Endothelial cell of umbilical vein (primary cell): ENCODE data around the gene NUTM1. TPM values are rescaled to one million over a fixed set of nuclear protein-coding genes. Genes with fewer than 3 reads are reported as not detected.

Experiments used
- Bru-seq: library from RNA; stranded (reverse); fragments of 400-500 nt; gene quantifications from one replicate; lab custom pipeline; 2021; lab: Mats Ljungman, UMichigan
- BruChase-seq, 2 experiments: library from RNA; stranded (reverse); fragments of 400-500 nt; gene quantifications; one replicate each; lab custom pipeline; 2021; lab: Mats Ljungman, UMichigan
- BruUV-seq: library from RNA; stranded (reverse); fragments of 400-500 nt; replicated peaks from 2 replicates; lab custom pipeline; 2021; lab: Mats Ljungman, UMichigan
- CTCF ChIA-PET: fragments of 300-600, 350-600 bp; sonication (Branson Sonifier 250); formaldehyde crosslinking; loops from one replicate; lab custom pipeline; 2021; ENCODE audit warnings: antibody characterized with exemption, inconsistent platforms; lab: Charles Lee
- POLR2A ChIA-PET: fragments of 300-600, 350-600 bp; sonication (Branson Sonifier 250); formaldehyde crosslinking; loops from one replicate; lab custom pipeline; 2021; ENCODE audit warnings: antibody characterized with exemption, inconsistent platforms; lab: Charles Lee
- DNase-seq: peaks from one replicate; pipeline ENCODE4 v3.0.0-alpha.2; 2011; ENCODE audit warnings: low read depth, low spot score
- FAIRE-seq: peaks from 2 replicates; lab custom pipeline; 2011; peaks lifted over from hg19 to GRCh38; lab: Jason Lieb, UNC
- H2AFZ ChIP-seq: 2 replicates; pipeline ENCODE4 v1.6.0; 2012; ENCODE audit warnings: low read depth, low read length, control low read depth, inconsistent platforms
- H3K27ac ChIP-seq: 2 replicates; pipeline ENCODE4 v1.5.1; 2011; ENCODE audit warnings: low read depth, mild to moderate bottlenecking, control low read depth, low read length, moderate library complexity; ENCODE audit not compliant: insufficient read depth
- H3K27me3 ChIP-seq, 2 experiments: 2 replicates each; pipeline versions ENCODE4 v1.6.0 to v1.6.1; 2011; ENCODE audit warnings: low read length in 2 of 2, mixed read lengths in 1 of 2; ENCODE audit not compliant: control insufficient read depth in 2 of 2, insufficient read depth in 2 of 2
- H3K36me3 ChIP-seq, 2 experiments: 2 replicates in 1 of 2; 3 replicates in 1 of 2; pipeline ENCODE4 v1.5.1; 2011; ENCODE audit warnings: low read length in 2 of 2, mild to moderate bottlenecking in 1 of 2, moderate library complexity in 1 of 2; ENCODE audit not compliant: control insufficient read depth in 2 of 2, insufficient read depth in 2 of 2; ENCODE audit errors: extremely low read depth in 1 of 2
- H3K4me1 ChIP-seq: 3 replicates; pipeline ENCODE4 v1.5.1; 2011; ENCODE audit warnings: mild to moderate bottlenecking, low read length; ENCODE audit not compliant: control insufficient read depth, insufficient read depth; ENCODE audit errors: extremely low read depth
- H3K4me2 ChIP-seq: 2 replicates; pipeline ENCODE4 v1.6.1; 2011; ENCODE audit warnings: low read length, control low read depth, mixed read lengths; ENCODE audit not compliant: insufficient read depth
- H3K4me3 ChIP-seq, 3 experiments: fragments of 200-600 bp in 1 of 3; sonication (generic), shearing (Covaris generic) in 1 of 3; replicated peaks in 1 of 3; 2 replicates each; pipeline ENCODE4 v1.5.1; 2011 to 2016; ENCODE audit warnings: control low read depth in 3 of 3, low read length in 3 of 3, mild to moderate bottlenecking in 2 of 3, inconsistent platforms in 1 of 3, low read depth in 1 of 3, moderate library complexity in 1 of 3; ENCODE audit not compliant: insufficient read depth in 1 of 3
- H3K79me2 ChIP-seq: 2 replicates; pipeline ENCODE4 v1.6.0; 2012; ENCODE audit warnings: low read length, inconsistent platforms; ENCODE audit not compliant: control insufficient read depth, insufficient read depth
- H3K9ac ChIP-seq: replicated peaks from 2 replicates; pipeline ENCODE3; 2011; ENCODE audit warnings: low read length, control low read depth; ENCODE audit not compliant: insufficient read depth; ENCODE audit errors: extremely low read depth
- H3K9me1 ChIP-seq: replicated peaks from 3 replicates; pipeline ENCODE4 v1.6.0; 2011; ENCODE audit warnings: mild to moderate bottlenecking, low read length; ENCODE audit not compliant: control insufficient read depth, insufficient read depth; ENCODE audit errors: extremely low read depth
- H3K9me3 ChIP-seq: replicated peaks from 2 replicates; pipeline ENCODE4 v1.5.1; 2012; ENCODE audit warnings: low read length, inconsistent platforms; ENCODE audit not compliant: control insufficient read depth, insufficient read depth
- H4K20me1 ChIP-seq: replicated peaks from 2 replicates; pipeline ENCODE3; 2011; ENCODE audit warnings: mild to moderate bottlenecking, low read length; ENCODE audit not compliant: control insufficient read depth, insufficient read depth; ENCODE audit errors: extremely low read depth
- CTCF ChIP-seq, 2 donors: IDR thresholded peaks; 1 replicate in 1 of 2; 2 replicates in 1 of 2; pipeline ENCODE4 v1.5.1; 2011; ENCODE audit warnings: low read length in 2 of 2, mild to moderate bottlenecking in 2 of 2, moderate library complexity in 2 of 2, control low read depth in 1 of 2, inconsistent platforms in 1 of 2, low read depth in 1 of 2; ENCODE audit not compliant: insufficient read depth in 1 of 2; ENCODE audit errors: extremely low read depth in 1 of 2
- EZH2 ChIP-seq: IDR thresholded peaks from 2 replicates; pipeline ENCODE4 v1.6.1; 2012; ENCODE audit warnings: borderline replicate concordance, low read depth, mild to moderate bottlenecking, moderate library complexity, low read length, inconsistent platforms; ENCODE audit not compliant: severe bottlenecking
- FOS ChIP-seq: IDR thresholded peaks from 2 replicates; pipeline ENCODE4 v1.6.1; 2011; ENCODE audit warnings: mild to moderate bottlenecking, low read length, moderate library complexity, borderline replicate concordance; ENCODE audit not compliant: insufficient read depth
- GATA2 ChIP-seq: IDR thresholded peaks from 2 replicates; pipeline ENCODE4 v1.7.0; 2011; ENCODE audit warnings: low read depth, mild to moderate bottlenecking, moderate library complexity, mixed read lengths, low read length; ENCODE audit not compliant: insufficient read length, insufficient read depth
- JUN ChIP-seq: IDR thresholded peaks from 2 replicates; pipeline ENCODE4 v1.6.1; 2011; ENCODE audit warnings: borderline replicate concordance, low read depth; ENCODE audit not compliant: insufficient read length, insufficient read depth
- MYC ChIP-seq: IDR thresholded peaks from one replicate; pipeline ENCODE4 v1.6.1; 2011; ENCODE audit warnings: mild to moderate bottlenecking, low read depth, low read length
- POLR2A ChIP-seq: IDR thresholded peaks from 2 replicates; pipeline ENCODE4 v1.6.1; 2012; ENCODE audit warnings: low read depth, mild to moderate bottlenecking, control low read depth, low read length
- POLR2AphosphoS5 ChIP-seq: IDR thresholded peaks from 2 replicates; pipeline ENCODE4 v1.6.1; 2012; ENCODE audit warnings: low read depth, mild to moderate bottlenecking, control low read depth, low read length, moderate library complexity; ENCODE audit not compliant: insufficient read depth
- dilution Hi-C: fragments of 300-500 bp; cut with MboI; formaldehyde crosslinking; loops from one replicate; pipeline ENCODE4 v1.15.0; 2019; ENCODE audit warnings: low sequenced_read_pairs; ENCODE audit not compliant: extremely low pct_ligation_motif_present
- intact Hi-C: fragments of 100-400 bp; cut with micrococcal nuclease; formaldehyde crosslinking; loops from one replicate; pipeline ENCODE4 v1.10.0; 2022
- long read RNA-seq: library from polyadenylated mRNA; stranded (forward); transcript quantifications from one replicate; pipeline ENCODE4 v2.0.0, GENCODE V29; 2021
- polyA minus RNA-seq, 3 experiments: library from RNA; depleted of rRNA, polyadenylated mRNA; stranded (reverse); fragments of >200 nt; gene quantifications; 1 replicate in 1 of 3; 2 replicates in 2 of 3; pipeline ENCODE4 v1.2.3, GENCODE V29; 2011
- polyA plus RNA-seq, 4 experiments: library from polyadenylated mRNA; depleted of rRNA in 3 of 4; stranded (reverse) in 3 of 4; unstranded in 1 of 4; fragments of >200 nt; gene quantifications; 2 replicates each; pipeline versions ENCODE4 v1.2.1 to v1.2.3, GENCODE V29; 2011 to 2012; ENCODE audit warnings: missing spikeins in 1 of 4
- total RNA-seq: library from RNA; stranded (reverse); gene quantifications from 2 replicates; pipeline ENCODE4 v1.2.3, GENCODE V29; 2021
- TF ChIP-seq, protein P1 (sequence below): IDR thresholded peaks from 2 replicates; pipeline ENCODE4 v1.6.1; 2011; ENCODE audit not compliant: insufficient read depth, insufficient read length

Gene NUTM1, protein sequence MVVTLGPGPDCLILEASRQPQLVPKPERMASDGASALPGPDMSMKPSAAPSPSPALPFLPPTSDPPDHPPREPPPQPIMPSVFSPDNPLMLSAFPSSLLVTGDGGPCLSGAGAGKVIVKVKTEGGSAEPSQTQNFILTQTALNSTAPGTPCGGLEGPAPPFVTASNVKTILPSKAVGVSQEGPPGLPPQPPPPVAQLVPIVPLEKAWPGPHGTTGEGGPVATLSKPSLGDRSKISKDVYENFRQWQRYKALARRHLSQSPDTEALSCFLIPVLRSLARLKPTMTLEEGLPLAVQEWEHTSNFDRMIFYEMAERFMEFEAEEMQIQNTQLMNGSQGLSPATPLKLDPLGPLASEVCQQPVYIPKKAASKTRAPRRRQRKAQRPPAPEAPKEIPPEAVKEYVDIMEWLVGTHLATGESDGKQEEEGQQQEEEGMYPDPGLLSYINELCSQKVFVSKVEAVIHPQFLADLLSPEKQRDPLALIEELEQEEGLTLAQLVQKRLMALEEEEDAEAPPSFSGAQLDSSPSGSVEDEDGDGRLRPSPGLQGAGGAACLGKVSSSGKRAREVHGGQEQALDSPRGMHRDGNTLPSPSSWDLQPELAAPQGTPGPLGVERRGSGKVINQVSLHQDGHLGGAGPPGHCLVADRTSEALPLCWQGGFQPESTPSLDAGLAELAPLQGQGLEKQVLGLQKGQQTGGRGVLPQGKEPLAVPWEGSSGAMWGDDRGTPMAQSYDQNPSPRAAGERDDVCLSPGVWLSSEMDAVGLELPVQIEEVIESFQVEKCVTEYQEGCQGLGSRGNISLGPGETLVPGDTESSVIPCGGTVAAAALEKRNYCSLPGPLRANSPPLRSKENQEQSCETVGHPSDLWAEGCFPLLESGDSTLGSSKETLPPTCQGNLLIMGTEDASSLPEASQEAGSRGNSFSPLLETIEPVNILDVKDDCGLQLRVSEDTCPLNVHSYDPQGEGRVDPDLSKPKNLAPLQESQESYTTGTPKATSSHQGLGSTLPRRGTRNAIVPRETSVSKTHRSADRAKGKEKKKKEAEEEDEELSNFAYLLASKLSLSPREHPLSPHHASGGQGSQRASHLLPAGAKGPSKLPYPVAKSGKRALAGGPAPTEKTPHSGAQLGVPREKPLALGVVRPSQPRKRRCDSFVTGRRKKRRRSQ
- total RNA-seq (not detected in 2 replicates), polyA plus RNA-seq (not detected in 2 replicates), polyA minus RNA-seq (not detected in 2 replicates), Bru-seq, nascent RNA (not detected), BruChase-seq, experiment 1, labeled RNA remaining after a 6-hour chase (not detected), BruChase-seq, experiment 2, labeled RNA remaining after a 2-hour chase (not detected)
- polyA plus RNA-seq (2011; cell fraction: cytosol; rRNA removed): not detected in 2 replicates
- polyA plus RNA-seq (2011; cell fraction: nucleus; rRNA removed): not detected in 2 replicates
- not detected in 2 replicates for polyA plus RNA-seq (2012)
- polyA minus RNA-seq (2011; cell fraction: cytosol; rRNA and poly(A)+ RNA removed): not detected
- not detected in 2 replicates for polyA minus RNA-seq (2011; cell fraction: nucleus; rRNA and poly(A)+ RNA removed)
- long read RNA-seq: 0 reads

DNA sequence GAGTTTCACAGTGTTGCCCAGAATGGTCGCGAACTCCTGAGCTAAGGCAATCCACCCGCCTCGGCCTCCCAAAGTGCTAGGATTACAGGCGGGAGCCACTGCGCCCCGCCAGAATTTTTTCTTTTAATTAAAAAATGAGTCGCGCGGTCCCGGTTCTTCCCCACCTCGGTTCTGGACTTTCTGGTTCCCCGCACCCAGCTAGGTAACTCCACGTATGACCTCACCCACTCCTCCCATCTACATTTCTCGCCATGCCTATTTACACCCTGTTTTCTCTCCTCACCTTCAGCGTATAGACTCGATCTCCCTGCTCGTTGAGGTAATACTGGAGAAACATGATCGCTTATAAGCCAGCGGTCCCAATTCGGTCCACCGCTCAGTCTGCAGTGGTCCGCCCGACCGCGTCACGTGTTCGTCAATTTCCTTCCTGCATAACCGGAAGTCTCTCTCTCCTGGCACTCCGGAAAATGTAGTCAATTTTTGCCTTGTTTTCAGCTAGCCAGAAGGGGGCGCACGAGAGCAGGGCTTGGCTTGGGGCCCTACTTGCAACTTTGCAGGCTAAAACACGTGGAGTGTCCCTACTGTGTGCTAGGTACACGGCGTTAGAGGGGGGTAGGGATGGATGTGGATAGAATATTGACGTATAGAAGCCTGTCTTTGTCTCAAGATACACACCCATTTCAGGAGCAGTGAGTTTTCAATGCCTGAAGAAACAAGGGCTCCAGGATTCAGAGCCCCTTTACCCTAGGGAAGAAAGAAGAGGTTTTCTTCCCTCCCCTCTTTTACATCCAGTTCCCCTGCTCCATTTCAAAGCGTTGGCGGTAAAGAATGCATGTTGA is at the start of gene NUTM1, which contains the start of gene NOP10:
Gene NUTM1, plus strand, starts transcription at position 579 of the 839 bp plus-strand sequence. CDS start 382 bp downstream, outside the sequence.
Gene NOP10, minus strand, starts transcription at position 400 of the 839 bp plus-strand sequence. Its CDS starts 63 bp downstream, at position 337.
- H3K4me3 ChIP-seq: peak within 1 kb of the TSS; percentile 26 to 89 (median 66)
- peak within 1 kb of the TSS; percentile 76 for H3K27ac ChIP-seq
- TF ChIP-seq, protein P1, sequence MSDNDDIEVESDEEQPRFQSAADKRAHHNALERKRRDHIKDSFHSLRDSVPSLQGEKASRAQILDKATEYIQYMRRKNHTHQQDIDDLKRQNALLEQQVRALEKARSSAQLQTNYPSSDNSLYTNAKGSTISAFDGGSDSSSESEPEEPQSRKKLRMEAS: peak; percentile 93
- TF ChIP-seq FOS (peak; percentile 13), CTCF (IDR thresholded peaks at IDR 0.05; ENCODE audit: extremely low read depth in 1 of 2, insufficient read depth in 1 of 2, low read depth in 1 of 2, low read length in 2 of 2) (peak; percentile 87 to 99), GATA2 (no peak), POLR2AphosphoS5 (peak; percentile 95), MYC (peak; percentile 33), EZH2 (no peak), POLR2A (peak; percentile 94), JUN (no peak)
- CTCF ChIA-PET: interaction anchor here (0.6 to 2.3 kb wide), 13 partner anchors 10 to 1476 kb away, joined by 3 to 39 read pairs (median 5); partner anchors contain the start of genes KATNBL1 and LPCAT4
- H3K36me3 ChIP-seq: peaks cover 0 to 5% of the 10 kb centered on the region in 2 experiments
- BruUV-seq: no TSS peak
- H3K4me2 ChIP-seq: peak within 1 kb of the TSS; percentile 83
- intact Hi-C loops: loop anchor here (1.0 to 10.0 kb wide), 8 partner anchors 24 to 280 kb away; partner anchors contain the start of genes EMC7, GOLGA8A and LPCAT4
- no peaks in the 10 kb centered on the region for H4K20me1 ChIP-seq
- H2AFZ ChIP-seq: peak within 1 kb of the TSS; percentile 53
- H3K4me1 ChIP-seq: peaks cover 11% of the 10 kb centered on the region
- DNase-seq (peak; percentile 94), FAIRE-seq (peak; percentile 85)
- H3K79me2 ChIP-seq: peaks cover 19% of the 10 kb centered on the region
- dilution Hi-C loops: no loop called here
- H3K9me1 ChIP-seq: no peaks in the 10 kb centered on the region
- H3K27me3 ChIP-seq: no peaks in the 10 kb centered on the region
- H3K9ac ChIP-seq: peak within 1 kb of the TSS; percentile 82
- H3K9me3 ChIP-seq: no peaks in the 10 kb centered on the region
- POLR2A ChIA-PET: no interaction called here
